Dermis microvascular lymphatic vessel endothelial cell (primary cell): ENCODE measurements around the gene RPP25L. TPM values are rescaled to one million over a fixed set of nuclear protein-coding genes. Genes with fewer than 3 reads are reported as not detected.

Experiments used
- DNase-seq, 2 donors: peaks; one replicate each; pipeline versions ENCODE4 v3.0.0 to v3.0.0-alpha.2; 2010; ENCODE audit warnings: low read depth in 2 of 2
- total RNA-seq: library from RNA; depleted of rRNA; stranded (reverse); fragments of >200 nt; gene quantifications from 2 replicates; pipeline ENCODE4 v1.2.1, GENCODE V29; 2014

Gene RPP25L
- total RNA-seq, 1 donor from 2014 or later: 16.9 TPM

DNA sequence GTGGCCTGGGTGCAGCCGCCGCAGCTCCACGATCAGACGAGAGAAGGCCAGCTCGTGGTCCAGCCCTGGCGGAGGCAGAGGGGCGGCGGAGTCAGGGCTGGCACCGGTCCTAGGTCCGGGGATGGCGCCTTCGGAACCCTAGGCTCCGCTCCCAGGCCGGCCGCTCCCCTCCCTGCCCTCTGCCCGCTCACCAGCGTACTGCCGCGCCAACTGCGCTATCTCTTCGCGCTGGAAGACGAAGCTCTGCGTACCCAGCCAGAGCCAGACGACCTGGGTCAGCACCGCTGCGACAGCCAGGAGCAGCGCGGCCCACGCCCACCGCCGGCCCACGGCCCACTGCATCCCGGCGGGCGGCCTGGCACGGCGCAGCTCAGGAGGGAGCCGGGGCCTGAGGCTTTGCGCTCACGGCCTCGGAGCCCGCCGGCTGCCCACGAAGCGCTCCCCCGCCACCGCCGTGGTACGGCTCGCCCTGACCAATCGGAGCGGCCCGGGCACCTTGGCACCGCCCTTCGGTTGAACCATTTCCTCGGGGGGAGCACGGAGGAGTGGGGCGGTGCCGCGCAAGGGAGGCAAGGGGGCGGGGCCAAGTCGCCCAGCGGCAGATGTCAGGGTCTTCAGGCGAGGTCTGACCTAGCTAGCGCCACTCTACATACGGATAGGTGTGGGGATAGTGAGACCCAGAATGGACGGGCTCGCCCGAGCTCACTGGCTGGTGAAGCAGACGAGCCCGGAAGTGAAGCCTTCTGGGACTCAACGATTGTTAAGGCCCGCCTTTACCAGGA, 25.6 kb upstream of the RPP25L start, which contains the start of gene SIGMAR1:
Gene SIGMAR1 (minus strand): TSS at position 432 of the 782 bp plus-strand sequence. CDS start 90 bp downstream, at position 342.
- peak; percentile 78 to 93 for DNase-seq

DNA sequence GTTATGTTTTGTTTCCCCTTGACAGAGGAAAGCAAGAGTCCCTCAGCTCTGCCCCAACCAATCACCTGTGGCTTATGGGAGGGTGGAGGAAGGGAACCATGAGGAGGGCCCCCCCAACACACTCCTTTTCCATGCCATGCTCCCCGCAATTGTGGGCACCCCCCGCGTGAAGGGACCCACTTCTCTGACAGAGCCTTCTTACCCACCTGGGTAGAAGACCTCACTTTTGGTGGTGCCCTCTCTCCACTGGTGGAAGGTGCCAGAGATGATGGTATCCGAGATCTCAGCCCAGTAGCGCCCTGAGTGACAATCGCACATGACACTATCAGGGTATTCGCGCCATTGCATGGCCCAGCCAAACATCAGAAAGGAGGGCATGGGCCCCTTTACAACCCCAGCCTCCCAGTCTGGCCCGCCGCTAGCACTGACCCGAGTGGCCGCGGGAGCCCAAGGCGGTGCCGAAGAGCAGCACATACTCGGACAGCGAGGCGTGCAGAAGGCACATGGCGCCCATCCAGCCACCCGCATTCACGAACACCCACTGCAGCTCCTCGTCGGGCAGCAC, 25.0 kb upstream of the RPP25L start:
- DNase-seq: no peak

DNA sequence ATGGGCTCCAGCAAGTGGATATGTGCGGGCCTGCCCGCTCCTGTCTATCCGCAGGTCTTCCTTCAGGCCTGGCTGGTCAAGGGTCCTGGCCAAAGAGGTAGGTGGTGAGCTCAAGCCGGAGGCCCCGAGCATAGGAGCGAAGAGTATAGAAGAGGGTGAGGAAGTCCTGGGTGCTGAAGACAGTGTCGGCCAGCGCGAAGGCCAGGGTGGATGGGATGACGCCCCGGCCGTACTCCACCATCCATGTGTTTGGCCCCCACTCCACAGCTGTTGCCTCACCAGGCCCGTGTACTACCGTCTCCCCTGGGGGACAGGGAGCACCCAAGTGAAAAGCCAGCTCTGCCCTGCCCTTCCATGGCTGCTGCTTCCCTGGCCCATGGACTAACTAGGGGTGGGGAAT, 23.7 kb upstream of the RPP25L start:
- no peak for DNase-seq

DNA sequence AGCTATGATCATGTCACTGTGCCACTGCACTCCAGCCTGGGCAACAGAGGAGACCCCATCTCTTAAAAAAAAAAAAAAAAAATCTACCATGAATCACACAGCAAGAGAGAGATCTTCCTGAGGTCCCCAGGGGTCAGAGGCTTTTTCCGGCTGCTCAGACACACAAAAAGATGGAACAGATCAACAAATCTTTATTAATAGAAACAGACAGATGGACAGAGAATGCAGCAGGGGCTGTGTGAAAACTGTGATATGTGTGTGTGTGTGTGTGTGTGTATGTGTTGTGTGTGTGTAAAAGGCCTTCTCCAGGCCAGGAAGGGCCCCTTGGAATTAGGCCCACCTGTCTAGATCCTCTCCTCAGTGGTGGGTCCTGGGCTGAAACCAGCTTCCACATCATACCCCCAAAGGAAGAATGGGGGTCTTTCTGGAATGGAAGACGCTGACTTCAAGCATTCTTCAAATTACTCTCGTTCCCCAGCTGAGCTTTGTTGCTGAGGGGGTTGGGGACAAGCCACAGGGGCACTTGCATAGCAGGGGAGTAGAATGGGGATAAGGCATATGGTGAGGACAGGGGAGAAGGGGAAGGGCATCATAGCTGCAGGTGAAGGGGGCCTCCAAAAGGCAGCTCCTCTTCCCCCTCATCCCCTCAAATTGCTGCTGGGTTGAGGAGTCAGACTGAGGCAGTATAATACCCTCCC, 22.8 kb upstream of the RPP25L start:
- no peak for DNase-seq

DNA sequence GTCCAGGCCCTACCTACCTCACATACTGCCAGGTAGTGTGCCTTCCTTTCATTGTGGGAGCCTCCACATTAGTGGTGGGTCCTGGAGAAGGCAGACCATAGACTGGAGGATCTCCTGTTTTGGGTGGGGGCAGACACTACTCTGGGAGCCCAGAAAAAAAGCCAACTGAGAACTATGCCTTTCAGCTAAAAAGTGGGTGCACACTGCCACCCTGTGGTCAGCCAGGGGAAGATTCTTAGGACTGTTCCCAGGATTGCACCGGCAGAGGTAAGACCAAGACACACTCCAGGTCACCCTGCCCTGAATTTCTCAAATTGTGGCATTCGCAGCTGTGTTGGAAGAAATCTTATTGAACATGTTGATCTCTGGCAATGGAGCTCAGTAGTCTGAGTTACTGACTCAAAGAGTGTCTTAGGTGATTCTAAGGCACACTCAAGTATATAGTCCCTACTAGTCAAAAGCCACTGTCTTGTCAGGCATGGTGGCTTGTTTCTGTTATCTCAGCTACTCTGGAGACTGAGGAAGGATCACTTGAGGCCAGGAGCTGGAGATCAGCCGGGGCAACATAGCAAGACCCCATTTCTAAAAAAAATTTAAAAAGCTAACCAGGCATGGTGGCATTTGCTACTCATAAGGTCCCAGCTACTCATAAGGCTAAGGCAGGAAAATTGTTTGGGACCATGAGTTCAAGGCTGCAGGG, 22.1 kb upstream of the RPP25L start:
- DNase-seq: peak in 1 of 2 donors; percentile 75

DNA sequence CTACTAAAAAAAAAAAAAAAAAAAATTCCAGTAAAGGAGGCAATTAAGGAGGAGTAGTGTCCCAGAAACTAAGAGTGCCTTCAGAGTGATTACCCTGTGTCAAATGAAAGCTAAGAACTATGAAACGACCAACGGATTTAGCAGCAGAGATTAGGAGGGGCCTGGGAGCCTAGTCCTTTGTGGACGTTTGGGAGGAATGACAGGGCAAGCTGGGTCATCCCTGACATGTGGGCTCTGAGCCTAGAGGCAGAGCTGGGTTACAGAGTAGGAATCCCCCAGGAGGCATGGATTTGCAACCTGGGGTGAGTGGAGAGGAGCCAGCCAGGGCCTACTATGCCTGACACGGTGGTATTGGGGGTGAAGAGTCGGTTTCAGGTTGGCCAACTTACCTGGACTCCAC, 21.3 kb upstream of the RPP25L start:
- DNase-seq: no peak

DNA sequence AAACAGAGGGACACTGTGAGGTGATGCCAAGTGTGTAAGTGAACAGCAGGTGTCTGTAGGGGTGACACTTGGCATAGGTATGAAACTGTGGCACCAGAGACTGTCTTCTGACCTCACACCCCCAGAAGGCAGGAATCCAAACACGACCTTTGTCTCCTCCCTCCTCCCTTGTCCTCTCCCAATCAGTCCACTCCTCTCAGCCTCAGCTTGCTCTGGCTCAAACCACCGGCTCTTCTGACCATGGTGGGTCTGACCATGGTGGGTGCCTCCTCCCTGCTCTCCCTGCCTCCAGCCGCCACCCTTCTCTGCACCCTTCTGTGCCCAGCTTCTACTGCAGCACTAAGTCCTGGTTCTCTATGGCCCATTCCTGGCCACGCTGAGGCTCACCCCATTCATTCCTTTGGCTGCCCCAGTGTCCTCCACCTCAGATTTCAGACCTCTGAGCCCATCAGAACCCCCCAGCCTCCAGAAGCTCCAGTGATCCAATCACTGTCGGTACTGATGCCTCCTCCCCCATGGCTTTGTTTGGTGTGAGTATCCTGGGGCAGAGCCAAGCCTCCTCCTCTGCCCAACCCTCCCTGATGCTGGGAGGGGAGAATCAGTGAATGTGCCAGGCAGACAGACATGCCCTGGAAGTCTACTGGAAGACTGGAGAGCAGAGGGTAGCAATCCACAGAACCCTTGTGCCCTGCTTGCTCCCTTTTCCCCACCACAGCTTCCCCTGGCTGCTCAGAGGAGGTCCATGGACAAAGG, 18.7 kb upstream of the RPP25L start:
- no peak for DNase-seq

DNA sequence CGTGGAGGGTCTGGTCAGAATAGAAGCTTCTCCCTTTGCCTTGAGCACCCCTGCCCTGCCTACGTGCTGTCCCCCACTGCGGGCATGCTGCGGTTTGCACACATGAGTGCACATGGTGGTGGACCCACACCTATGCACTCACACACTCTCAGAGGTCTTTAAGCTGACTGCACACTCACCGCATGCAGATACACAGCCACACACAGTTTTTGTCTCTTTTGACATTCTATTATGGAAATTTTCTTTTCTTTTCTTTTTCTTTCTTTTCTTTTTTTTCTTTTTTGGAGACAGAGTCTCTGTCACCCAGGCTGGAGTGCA, 17.6 kb upstream of the RPP25L start:
- DNase-seq: no peak

DNA sequence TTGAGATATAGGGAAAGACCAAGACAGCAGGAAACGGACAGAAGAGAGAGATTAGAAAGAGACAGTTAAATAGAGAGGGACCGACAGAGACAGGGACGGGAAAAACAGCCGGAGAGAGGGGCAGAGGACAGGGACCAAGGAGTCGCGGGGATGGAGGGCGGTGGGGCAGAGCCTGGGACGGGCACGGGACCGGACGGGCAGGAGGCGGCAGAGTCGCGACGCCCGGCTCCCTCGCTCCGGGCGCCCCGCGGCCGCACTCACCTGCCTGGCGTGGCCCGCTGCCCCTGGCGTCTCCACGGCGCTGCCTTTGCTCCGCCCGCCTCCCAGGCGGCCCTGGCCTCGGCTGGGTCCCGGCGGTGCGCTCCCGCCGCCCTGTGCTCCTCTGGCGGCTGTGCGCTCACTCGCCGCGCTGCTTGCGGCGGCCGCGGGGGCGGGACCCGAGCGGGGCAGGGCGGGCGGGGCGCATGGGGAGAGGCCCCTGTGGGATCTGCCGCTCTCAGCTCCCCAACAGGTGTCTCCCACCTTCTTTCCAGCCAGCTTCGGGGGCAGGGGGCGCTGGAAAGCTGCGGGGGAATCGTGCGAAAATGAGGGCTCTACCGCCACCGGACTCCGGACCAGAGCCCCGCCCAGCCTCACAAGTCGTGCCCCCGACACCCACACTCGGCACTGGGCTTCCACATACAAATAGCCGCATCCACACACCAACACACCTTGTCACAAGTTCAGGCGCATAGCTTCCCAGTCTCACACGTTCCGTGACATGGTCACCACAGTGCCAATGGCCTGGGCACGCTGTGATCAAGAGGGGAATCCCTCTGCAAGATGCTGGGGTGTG, 17.0 kb upstream of the RPP25L start, which contains the start of gene ARID3C:
Gene ARID3C (minus strand): TSS at position 411 of the 835 bp plus-strand sequence. CDS start 1,052 bp downstream, outside the sequence.
- DNase-seq: peak in 1 of 2 donors; percentile 26

DNA sequence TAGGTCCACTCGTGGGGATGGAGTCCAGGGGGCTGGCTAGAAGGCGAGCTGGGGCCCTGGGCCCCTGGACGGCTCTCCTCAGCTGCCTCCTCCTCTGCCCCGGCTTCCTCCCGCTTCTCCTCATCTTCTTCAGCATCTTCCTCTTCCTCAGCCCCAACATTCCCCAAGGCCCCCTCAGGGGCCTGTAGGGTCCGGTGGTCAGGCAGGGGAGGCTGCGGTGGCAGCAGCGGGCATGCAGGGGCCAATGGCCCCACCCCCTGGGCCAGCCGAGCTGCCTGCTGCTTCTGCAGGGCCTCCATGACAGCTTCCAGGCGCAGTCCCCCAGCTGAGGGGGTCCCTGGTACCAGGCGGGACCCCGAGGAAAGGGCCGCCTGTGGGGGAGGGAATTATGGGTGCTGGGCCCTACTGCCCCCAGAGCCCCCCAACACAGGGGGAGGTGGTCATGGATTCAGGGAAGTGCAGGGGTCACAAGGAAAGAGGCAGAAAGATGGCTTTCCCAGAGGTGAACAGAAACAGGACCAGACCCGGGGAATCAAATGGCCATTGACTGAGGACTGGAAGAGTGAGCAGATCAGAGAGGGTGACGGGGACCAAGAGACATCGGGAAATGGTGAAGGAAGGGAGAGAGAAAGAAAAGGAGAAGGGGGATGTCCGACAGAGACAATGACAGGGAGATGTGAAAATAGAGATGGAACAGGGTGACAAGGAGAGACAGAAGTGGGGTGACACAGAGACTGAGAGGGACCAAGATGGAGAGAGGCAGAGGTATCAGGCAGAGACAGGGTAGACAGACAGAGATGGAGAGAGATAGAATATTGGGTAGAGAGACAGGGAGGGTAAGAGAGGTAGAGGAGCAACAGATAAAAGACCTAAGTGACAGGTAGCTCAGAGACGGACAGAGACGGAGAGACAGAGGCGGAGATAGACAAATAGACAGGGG, 16.1 kb upstream of the RPP25L start:
- DNase-seq: no peak

DNA sequence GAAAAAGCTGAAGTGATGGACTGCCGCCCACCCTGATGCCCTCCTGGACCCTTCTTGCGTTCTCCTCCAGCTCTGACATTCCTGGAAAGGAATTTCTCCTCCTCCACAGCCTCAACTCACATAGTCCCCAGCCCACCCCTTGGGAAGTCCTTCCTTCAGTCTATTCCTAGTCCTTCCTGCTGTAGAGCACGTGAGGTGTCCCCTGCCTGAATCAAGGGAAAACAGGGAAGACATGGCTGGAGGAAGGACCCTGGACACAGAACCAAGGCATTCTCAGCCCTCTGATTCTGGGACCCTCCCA, 13.2 kb upstream of the RPP25L start:
- DNase-seq: no peak

DNA sequence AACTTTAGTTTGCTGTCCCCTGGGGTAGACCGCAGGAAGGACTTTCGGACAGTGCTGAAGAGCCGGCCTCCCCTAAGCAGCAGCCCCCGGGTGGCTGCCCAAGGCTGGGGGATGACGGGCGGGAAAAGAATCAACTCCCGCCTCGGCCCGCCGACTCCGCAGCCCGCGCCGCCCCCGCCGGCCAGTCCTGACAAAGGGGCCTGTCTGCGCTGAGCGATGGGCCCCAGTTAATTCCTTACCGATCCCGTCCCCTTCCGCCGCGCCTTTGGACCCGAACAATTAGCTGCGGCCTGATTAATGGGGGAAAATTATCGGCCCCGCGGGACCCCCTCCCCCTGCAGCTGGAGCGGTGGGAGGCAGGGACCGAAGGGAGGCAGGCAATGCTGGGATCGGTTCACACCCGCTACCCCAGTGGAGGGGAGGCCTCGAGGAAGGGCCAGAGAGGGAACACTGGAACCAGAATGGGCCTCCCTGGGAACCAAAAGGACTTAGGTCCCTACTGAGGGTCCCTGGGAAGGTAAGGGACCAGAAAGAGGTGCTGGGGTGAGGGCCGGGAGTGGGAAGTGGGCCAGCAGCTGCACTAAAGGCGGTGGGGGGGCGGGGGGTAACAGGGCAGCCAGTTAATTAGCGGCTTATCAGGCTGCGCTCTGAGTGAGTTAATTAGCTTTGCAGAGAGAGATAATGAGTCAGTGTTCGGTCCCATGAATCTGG, 12.7 kb upstream of the RPP25L start:
- no peak for DNase-seq

DNA sequence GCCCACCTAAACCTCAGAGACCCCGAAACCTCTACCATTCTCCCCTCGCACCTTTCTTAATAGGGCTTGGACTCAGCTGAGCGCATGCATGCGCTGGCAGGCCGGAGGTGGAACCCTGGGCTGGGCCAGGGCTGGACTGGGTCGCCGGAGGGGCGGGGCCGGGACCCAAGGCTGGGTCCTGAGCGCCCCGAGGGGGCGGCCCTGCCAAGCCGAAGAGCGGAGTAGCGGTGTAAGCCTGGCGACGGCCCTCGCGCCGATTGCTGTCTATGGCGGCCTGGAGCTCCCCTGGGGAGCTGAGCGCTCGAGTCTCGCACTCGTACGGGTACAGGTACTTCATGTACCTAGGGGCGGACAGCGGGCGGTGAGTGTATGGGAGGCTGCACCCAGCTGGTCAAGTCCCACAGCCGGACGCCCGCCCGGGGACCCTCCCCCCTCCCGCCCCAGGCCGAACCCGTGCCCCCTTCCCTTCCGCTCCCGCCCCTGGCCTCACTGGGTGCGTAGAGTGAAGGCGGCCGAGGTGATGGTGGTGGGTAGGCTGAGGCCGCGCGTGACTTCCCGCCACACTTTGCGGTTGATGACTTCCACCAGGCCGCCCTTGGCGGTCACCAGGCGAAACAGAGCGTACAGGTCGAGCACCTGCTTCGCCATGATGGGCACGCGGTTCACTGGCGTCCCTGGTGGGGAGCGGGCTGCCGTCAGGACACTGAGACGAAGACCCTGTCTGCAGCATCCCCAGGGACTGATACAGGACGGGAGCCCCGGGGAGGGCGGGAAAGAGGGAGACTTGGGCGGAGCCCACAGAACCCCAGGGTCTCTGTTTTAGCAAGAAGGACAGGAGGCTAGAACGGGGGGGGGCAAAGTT, 11.7 kb upstream of the RPP25L start:
- DNase-seq: no peak

DNA sequence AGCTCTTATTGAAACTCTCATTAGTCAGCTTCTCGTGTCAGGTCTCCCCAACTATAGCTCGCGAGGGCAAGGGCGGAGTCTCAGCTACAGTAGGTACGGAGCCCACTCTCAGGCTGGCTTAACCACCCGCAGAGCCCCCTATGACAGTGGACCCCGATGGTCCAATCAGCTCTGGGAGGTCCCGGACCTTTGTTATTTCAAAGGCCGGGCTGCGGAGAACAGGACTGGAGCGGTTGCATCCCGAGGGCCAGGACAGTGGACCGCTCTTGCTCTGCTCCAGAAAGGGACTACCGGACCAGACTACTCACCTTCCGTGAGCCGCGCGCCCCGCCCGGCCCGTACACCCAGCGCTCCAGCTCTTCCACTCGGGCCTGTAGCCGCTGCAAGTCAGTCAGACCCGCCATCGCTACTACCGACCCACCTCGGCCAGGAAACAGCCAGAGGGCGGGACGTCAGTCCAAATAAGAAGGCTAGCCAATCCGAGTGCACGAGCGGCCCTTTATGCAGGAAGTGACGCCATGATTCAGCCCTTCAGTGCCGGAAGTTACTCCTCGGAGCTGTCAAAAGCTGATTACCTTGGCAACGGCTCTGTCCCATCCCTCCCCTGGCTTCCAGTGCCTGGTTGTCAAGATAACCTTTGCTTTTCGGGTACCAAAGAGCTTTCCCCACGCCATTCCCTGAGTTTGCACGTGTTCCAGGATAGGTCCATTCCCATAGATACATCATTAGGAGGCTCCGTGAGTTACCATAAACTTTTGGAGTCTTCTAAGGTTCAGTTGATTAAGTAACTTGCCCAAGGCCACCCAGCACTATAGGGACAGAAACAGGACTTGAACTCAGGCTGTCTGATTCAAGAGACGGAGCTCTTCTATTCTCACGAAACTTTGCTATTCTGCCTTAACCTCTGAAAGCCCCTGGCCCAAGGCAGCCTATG, 8.4 kb upstream of the RPP25L start, which contains the start of gene DCTN3:
Gene DCTN3 (minus strand): TSS at position 435 of the 934 bp plus-strand sequence. CDS start 31 bp downstream, at position 404.
- DNase-seq: peak; percentile 91 to 95

DNA sequence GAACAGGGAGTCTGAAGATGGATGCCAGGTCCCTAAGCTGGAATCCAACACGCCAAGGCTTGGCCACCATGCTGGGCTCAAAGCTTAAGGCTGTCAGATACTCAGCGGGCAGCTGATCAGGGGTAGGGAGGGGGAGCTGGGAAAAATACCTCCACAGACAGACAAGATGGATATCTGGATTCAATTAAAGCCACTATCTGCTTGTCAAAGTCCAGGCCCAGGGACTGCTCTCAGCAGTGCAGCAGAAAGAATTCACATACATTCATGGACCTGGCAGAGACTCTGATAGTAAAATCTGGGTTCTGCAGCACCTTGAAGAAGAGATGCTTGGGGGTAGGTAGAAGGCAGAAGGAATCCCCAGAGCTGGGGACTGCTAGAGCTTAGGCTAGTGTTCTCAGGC, 3.2 kb upstream of the RPP25L start:
- DNase-seq: no peak

DNA sequence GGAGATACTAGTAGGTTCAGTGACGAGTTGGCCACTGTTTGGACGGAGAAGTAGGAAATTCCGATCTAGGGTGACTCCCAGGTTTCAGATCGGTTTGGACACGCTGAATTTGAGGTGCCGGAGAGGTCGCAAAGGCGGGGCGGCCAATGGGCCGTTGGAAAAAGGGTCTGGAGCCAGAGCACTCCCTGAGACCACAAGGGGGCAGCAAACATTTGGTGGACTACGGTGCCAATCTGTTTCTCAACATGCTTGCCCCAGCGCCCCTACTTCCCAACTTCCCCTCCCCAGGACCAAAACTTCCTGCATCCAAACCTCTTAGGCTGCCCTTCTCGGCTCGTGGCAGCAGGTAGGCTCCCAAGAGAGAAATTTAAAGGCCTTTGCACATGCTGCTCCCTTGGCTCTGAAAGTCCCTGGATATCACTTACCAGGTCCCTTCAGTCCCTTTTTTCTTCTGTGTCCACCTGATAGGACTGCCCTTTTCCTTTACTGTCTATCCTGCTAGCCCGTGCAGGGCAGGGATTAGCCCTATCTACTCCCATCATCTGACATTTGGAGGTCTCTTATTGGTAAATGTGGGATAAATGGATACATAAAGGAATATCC, 992 bp upstream of the RPP25L start:
- peak; percentile 54 to 81 for DNase-seq
